Stimulated activated CD8-positive, alpha-beta memory T cell treated with anti-CD3 and anti-CD28 coated beads, Interleukin-12 subunit alpha, Interleukin-12 subunit beta, amount 100 ng/mL, for 4 hours (primary cell): ENCODE measurements around the gene RBMX2.

Experiments
- DNase-seq: peaks from one replicate; pipeline ENCODE4 v3.0.0-alpha.2; 2020; ENCODE audit warnings: low read depth

The RBMX2 gene

GRCh38 chrX:130446974-130447373 is 45.2 kb downstream of the RBMX2 start:
- DNase-seq: no peak
